Upper lobe of right lung (tissue), 1 donor: ENCODE measurements around the gene HDHD2. TPM values are rescaled to one million over a fixed set of nuclear protein-coding genes. Genes with fewer than 3 reads are reported as not detected.

Experiments used
- ATAC-seq: fragments of 200-7000 bp; cut with Tn5 transposase; one replicate; pipeline ENCODE4 v1.9.1; 2020; ENCODE audit warnings: mild to moderate bottlenecking, moderate library complexity
- DNase-seq: peaks from one replicate; pipeline ENCODE4 v3.0.0-alpha.2; 2020
- H3K27ac ChIP-seq: fragments of 200-600 bp; one replicate; pipeline ENCODE4 v1.8.0; 2022
- H3K27me3 ChIP-seq: fragments of 200-600 bp; one replicate; pipeline ENCODE4 v1.8.0; 2022; ENCODE audit warnings: mild to moderate bottlenecking
- H3K36me3 ChIP-seq: fragments of 200-600 bp; one replicate; pipeline ENCODE4 v1.8.0; 2022
- H3K4me1 ChIP-seq: fragments of 200-600 bp; one replicate; pipeline ENCODE4 v1.8.0; 2022
- H3K4me3 ChIP-seq: fragments of 200-600 bp; one replicate; pipeline ENCODE4 v1.8.0; 2022; ENCODE audit warnings: mild to moderate bottlenecking
- H3K9me3 ChIP-seq: fragments of 200-600 bp; one replicate; pipeline ENCODE4 v1.8.0; 2022
- intact Hi-C: fragments of 100-400 bp; cut with DNase I; formaldehyde crosslinking; loops from one replicate; pipeline ENCODE4 v1.11.0; 2022
- total RNA-seq: library from RNA; stranded (reverse); fragmentation: NEBNext Ultra II Directional; extraction: Animal tissue kit (Norgen Biotek cat#: 25700); gene quantifications from one replicate; pipeline ENCODE4 v1.2.1, GENCODE V29; 2021
- TF ChIP-seq, protein P1 (sequence below): fragments of 200-600 bp; IDR thresholded peaks from one replicate; pipeline ENCODE4 v1.8.0; 2022; ENCODE audit warnings: antibody characterized with exemption
- donor health status: DM: no; HTN: yes; CAD: no; lungs with severe emphysema.

The HDHD2 gene
- total RNA-seq, 1 donor from 2014 or later = 38.2 TPM

DNA sequence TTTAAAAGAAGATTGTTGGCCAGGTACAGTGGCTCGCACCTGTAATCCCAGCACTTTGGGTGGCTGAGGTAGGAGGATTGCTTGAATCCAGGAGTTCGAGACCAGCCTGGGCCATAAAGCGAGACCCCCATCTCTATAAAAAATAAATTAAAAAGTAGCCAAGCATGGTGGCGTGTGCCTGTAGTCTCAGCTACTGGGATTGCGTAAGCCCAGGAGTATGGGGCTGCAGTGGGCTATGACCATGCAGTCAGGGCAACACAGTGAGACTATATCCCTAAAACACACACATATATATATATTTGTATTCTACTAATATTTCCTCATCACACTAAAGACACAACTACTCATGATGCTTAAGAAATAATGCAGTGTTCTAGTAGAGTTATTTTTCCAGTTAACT lies 7.1 kb downstream of the HDHD2 start:
- no peak for ATAC-seq
- intact Hi-C loops = no loop called here
- no peaks in the 10 kb centered on the region for H3K9me3 ChIP-seq

DNA sequence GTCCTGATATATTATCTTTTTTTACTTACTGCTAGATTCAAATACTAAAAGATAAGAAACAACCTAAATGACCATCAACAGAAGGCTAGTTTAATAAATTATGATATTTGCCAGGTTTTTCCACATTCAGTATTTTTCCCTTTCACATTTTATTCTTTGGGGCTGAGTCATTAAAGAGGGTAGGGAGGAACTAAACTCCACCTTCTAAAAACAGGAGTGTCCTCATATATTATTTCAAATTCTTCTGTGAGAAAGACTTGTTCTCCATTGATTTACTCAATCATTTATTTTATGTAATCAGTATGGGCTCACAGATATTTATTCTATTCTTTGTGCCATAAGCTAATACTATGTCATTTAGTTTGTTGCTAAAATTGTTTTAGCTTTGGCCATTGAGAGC lies 9.0 kb downstream of the HDHD2 start:
- Histone ChIP-seq H3K36me3 (peaks cover under 1% of the 10 kb centered on the region), H3K4me3 (no peak overlapping the region), H3K4me1 (no peaks in the 10 kb centered on the region), H3K9me3 (no peaks in the 10 kb centered on the region), H3K27me3 (no peaks in the 10 kb centered on the region), H3K27ac (no peak overlapping the region)
- ATAC-seq = no peak
- TF ChIP-seq, protein P1, sequence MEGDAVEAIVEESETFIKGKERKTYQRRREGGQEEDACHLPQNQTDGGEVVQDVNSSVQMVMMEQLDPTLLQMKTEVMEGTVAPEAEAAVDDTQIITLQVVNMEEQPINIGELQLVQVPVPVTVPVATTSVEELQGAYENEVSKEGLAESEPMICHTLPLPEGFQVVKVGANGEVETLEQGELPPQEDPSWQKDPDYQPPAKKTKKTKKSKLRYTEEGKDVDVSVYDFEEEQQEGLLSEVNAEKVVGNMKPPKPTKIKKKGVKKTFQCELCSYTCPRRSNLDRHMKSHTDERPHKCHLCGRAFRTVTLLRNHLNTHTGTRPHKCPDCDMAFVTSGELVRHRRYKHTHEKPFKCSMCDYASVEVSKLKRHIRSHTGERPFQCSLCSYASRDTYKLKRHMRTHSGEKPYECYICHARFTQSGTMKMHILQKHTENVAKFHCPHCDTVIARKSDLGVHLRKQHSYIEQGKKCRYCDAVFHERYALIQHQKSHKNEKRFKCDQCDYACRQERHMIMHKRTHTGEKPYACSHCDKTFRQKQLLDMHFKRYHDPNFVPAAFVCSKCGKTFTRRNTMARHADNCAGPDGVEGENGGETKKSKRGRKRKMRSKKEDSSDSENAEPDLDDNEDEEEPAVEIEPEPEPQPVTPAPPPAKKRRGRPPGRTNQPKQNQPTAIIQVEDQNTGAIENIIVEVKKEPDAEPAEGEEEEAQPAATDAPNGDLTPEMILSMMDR = no peak
- DNase-seq = no peak
- intact Hi-C loops = no loop called here

More for the DNA sequence above, 7.1 kb downstream of the HDHD2 start:
- Histone ChIP-seq H3K27ac (no peak overlapping the region), H3K27me3 (no peaks in the 10 kb centered on the region), H3K4me1 (no peaks in the 10 kb centered on the region), H3K36me3 (no peaks in the 10 kb centered on the region), H3K4me3 (no peak overlapping the region)
- no peak for DNase-seq
- TF ChIP-seq, protein P1 = no peak

DNA sequence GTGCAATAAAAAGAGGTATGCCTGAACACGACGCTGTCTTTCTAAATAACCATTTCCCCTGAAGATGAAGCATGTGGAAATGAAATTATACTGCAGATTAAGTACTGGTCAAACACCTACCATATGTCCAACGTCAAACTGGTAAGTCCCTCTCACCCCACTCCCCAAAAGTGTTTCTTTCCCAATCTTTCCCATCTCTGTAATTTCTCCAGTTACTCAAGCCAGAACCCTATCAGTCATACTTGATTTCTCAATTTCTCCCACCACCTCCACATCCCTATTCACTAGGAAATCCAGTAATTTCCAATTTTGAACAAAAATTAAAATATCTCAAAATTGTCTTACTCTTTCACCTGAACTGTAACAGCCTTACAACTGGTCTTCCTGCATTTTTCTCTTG lies 29.2 kb downstream of the HDHD2 start:
- Histone ChIP-seq H3K27ac (no peak overlapping the region), H3K36me3 (peaks cover 3% of the 10 kb centered on the region), H3K27me3 (no peaks in the 10 kb centered on the region), H3K9me3 (no peaks in the 10 kb centered on the region), H3K4me3 (no peak overlapping the region), H3K4me1 (no peaks in the 10 kb centered on the region)
- no peak for ATAC-seq
- TF ChIP-seq, protein P1 = no peak
- DNase-seq = no peak
- intact Hi-C loops = no loop called here

DNA sequence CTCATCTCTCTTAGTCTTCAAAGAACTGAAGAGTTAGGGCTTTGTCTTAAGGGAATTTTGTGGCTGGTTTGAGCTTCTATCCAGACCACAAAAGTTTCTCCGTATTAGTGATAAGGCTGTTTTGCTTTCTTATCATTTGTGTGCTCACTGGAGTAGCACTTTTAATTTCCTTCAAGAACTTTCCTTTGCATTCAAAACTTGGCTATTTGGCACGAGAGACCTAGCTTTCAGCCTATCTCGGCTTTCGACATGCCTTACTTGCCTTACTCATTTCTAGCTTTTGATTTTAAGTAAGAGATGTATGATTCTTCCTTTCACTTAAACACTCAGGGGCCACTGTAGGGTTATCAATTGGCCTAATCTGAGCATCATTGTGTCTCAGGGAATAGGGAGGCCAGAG lies 29.9 kb downstream of the HDHD2 start:
- Histone ChIP-seq H3K36me3 (peaks cover 5% of the 10 kb centered on the region), H3K9me3 (no peaks in the 10 kb centered on the region), H3K27me3 (no peaks in the 10 kb centered on the region), H3K27ac (no peak overlapping the region), H3K4me3 (no peak overlapping the region), H3K4me1 (no peaks in the 10 kb centered on the region)
- intact Hi-C loops = no loop called here
- TF ChIP-seq, protein P1 = no peak
- ATAC-seq = no peak
- no peak for DNase-seq

DNA sequence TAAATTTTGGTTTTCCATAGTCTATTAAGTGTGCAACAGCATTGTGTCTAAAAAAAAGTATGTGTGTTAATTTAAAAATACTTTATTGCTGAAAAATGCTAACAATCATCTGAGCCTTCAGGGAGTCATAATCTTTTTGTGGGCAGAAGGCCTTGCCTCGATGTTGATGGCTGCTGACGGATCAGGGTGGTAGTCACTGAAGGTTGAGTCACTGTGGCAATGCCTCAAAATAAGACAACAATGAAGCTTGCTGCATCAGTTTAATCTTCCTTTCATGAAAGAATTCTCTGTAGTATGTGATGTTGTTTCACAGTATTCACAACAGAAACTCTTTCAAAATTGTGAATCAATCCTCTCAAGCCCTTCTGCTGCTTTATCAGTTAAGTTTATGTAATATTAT lies 31.3 kb downstream of the HDHD2 start:
- Histone ChIP-seq H3K4me1 (no peaks in the 10 kb centered on the region), H3K27me3 (no peaks in the 10 kb centered on the region), H3K36me3 (peaks cover 16% of the 10 kb centered on the region), H3K27ac (no peak overlapping the region), H3K9me3 (no peaks in the 10 kb centered on the region), H3K4me3 (no peak overlapping the region)
- intact Hi-C loops = no loop called here
- no peak for DNase-seq
- ATAC-seq = no peak
- TF ChIP-seq, protein P1 = no peak

DNA sequence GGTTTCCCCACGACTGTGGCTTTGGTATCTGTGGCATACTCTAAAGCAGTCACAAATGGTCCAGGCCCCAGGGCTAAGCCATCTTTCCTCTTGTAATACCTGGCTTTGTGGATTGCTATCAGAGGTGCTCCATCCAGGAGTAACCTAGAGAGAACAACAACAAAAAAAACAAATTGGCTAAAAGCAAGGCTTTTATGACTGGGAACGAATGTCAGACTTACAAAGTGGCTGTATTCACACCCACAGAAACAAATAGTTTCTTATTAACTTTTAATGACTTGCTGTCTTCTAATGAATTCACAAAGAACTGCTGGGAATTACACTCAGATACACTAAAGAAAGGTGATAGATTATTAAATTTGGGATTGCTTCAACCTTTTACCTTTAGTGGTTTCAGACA lies 35.1 kb downstream of the HDHD2 start:
- Histone ChIP-seq H3K9me3 (no peaks in the 10 kb centered on the region), H3K27me3 (no peaks in the 10 kb centered on the region), H3K36me3 (peaks cover 52% of the 10 kb centered on the region), H3K4me1 (no peaks in the 10 kb centered on the region), H3K27ac (no peak overlapping the region), H3K4me3 (no peak overlapping the region)
- ATAC-seq (no peak), DNase-seq (no peak)
- intact Hi-C loops = no loop called here
- TF ChIP-seq, protein P1 = no peak
